GM12865 (cell line): ENCODE measurements around the gene RBKS.

Source experiments
- DNase-seq: peaks from one replicate; pipeline ENCODE4 v3.0.0; 2010; ENCODE audit warnings: low read depth
- H3K4me3 ChIP-seq: 2 replicates; pipeline ENCODE4 v1.5.1; 2011; ENCODE audit warnings: mild to moderate bottlenecking, low read depth, low read length, control low read depth
- TF ChIP-seq, protein P1 (sequence below): IDR thresholded peaks from 2 replicates; pipeline ENCODE4 v1.5.1; 2011; ENCODE audit warnings: low read length, control low read depth, low read depth, inconsistent platforms; ENCODE audit not compliant: insufficient read depth; ENCODE audit errors: missing control alignments

The RBKS gene

GRCh38 chr2:27854229-27854862, 35.8 kb downstream of the RBKS start:
- DNase-seq = no peak
- H3K4me3 ChIP-seq = no peak overlapping the region
- TF ChIP-seq, protein P1, sequence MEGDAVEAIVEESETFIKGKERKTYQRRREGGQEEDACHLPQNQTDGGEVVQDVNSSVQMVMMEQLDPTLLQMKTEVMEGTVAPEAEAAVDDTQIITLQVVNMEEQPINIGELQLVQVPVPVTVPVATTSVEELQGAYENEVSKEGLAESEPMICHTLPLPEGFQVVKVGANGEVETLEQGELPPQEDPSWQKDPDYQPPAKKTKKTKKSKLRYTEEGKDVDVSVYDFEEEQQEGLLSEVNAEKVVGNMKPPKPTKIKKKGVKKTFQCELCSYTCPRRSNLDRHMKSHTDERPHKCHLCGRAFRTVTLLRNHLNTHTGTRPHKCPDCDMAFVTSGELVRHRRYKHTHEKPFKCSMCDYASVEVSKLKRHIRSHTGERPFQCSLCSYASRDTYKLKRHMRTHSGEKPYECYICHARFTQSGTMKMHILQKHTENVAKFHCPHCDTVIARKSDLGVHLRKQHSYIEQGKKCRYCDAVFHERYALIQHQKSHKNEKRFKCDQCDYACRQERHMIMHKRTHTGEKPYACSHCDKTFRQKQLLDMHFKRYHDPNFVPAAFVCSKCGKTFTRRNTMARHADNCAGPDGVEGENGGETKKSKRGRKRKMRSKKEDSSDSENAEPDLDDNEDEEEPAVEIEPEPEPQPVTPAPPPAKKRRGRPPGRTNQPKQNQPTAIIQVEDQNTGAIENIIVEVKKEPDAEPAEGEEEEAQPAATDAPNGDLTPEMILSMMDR = no peak

DNA sequence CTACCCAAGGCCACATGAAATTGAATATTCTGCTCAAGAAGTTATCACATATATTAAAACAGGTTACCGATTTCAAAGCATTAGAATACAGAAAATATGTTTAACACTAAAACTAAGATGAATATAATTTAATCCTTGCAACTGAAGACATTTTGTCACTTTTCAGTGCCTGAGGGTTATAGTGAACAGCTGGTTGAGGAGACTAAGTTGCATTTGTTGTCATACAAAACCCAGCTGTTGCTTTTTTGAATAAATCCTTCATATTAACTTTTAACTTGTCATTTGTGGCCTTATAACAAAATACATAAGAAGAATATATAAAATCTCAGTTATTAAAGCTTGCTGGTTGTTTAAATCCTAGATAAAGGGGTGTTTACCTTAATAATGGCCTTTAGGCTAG, 37.5 kb downstream of the RBKS start:
- no peak for DNase-seq
- no peak overlapping the region for H3K4me3 ChIP-seq
- TF ChIP-seq, protein P1 = no peak

GRCh38 chr2:27849558-27850205, 40.5 kb downstream of the RBKS start:
- no peak for DNase-seq
- TF ChIP-seq, protein P1 = no peak
- H3K4me3 ChIP-seq = no peak overlapping the region

- DNase-seq = no peak
- TF ChIP-seq, protein P1 = no peak
- H3K4me3 ChIP-seq = no peak overlapping the region
Observed at GRCh38 chr2:27847333-27847732, 42.9 kb downstream of the RBKS start.

DNA sequence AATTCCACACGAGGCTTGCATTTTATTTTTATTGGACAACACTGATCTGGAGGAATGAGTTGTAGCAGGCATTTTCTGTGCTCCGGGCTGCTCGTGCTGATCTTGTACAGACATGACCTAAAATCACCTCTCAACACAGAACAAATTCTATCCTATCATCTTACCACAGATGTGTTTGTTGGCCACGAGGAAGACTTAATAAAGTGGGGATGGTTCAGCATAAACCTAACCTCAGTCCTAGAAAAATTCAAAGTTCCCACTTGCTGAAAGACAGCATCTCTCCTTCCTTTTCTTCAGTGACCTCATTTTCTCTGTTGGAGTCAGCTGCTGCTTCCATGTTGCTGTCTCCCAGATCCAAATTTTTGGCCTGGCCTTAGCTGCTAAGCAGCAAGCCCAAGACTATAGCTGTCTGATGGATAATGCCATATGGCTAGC, 45.3 kb downstream of the RBKS start:
- no peak for DNase-seq
- TF ChIP-seq, protein P1 = no peak
- no peak overlapping the region for H3K4me3 ChIP-seq

- H3K4me3 ChIP-seq = no peak overlapping the region
- no peak for DNase-seq
- TF ChIP-seq, protein P1 = no peak
Observed at GRCh38 chr2:27843992-27844391, 46.2 kb downstream of the RBKS start.

- DNase-seq = no peak
- TF ChIP-seq, protein P1 = no peak
- no peak overlapping the region for H3K4me3 ChIP-seq
Observed at GRCh38 chr2:27842894-27843293, 47.3 kb downstream of the RBKS start.
